GM18526 (cell line): ENCODE results near the gene TRIM63.

Experiments used
- POLR2A ChIP-seq: IDR thresholded peaks from 3 replicates; pipeline ENCODE4 v1.6.1; 2011; ENCODE audit not compliant: insufficient read length; ENCODE audit errors: extremely low read depth

TRIM63 gene

DNA sequence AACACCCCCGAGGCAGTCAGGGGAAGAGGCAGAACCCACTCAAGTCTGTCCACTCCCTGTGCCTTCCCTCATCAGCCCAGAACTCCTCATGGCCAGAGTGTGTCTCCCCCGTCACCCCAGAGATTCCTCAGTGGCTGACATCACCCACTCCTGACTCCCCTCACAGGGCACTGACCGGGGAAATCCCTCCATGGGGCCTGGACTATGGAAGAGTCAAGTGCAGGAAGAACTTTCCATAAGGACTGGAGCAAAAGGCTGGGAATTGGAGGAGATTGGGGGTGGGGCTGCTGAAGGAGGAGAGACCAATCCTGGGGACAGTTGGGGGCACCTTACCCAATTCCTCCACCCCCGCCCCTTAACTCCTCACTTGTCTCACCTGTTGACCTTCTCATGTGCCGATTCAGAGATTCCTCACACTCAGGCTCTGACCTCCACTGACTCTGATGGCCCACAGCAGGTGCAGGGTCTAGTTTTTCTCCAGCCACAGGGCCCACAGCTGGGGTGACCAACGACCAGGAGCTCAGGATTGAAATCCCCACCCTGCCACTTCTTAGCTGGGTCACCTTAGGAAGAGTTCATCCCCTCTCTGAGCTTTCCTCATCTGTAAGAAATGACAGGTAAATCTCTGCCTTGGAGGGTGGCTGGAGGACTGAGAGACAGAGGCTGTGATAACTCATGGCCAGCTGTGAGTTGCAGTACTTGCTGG is 46.3 kb downstream of the TRIM63 start:
- TF ChIP-seq POLR2A: no peak

DNA sequence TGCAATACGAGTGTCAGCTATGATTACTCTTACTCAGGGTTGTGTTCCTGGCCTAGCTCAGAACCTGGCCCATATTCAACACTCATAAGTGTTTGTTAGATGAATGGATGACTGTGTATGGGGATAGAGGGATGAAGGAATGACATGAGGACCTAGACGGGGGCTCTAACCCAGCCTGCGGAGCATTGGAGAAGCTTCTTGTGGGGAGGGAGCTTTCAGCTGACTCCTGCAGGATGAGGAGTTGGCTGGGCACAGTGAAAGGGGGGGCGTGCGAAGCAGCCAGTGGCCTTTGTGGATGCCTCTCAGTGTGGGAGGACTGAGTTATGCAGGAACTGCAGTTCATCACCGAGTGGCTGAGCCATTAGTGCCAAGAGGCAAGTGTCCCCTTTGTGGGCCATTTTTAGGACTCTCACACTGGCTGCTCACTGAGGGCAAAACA is 47.1 kb downstream of the TRIM63 start:
- TF ChIP-seq POLR2A: no peak

DNA sequence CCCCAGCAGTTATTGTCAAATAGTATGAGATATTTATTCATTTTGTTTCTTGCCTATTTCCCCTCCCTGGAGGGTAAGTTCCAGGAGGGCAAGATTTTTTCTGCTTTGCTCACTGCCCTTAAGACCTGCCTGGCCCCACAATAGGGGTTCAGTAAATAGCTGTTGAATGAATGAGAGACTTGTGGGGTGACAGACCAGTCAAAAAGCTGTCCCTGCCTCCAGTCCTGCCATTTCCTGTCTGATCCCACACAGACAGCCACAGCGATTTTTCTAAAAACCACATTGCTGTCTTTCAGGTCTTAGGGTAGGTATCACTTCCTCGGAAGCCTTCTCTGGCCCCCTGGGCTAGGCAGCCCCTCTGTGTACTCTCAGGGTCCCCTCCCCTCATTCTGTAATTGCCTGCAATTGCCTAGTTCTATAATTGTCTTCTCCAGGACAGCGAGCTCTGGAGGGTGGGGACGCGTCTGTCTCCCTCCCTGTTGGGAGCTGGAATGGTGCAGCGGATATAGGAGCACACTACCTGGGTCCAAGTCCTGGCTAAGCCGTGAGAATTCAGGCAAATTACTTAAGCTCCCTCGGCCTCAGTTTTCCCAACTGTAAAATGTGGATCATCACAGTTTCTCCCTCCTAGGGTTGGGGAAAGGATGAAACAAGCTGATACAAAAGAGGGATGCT is 47.7 kb downstream of the TRIM63 start:
- TF ChIP-seq POLR2A: no peak

DNA sequence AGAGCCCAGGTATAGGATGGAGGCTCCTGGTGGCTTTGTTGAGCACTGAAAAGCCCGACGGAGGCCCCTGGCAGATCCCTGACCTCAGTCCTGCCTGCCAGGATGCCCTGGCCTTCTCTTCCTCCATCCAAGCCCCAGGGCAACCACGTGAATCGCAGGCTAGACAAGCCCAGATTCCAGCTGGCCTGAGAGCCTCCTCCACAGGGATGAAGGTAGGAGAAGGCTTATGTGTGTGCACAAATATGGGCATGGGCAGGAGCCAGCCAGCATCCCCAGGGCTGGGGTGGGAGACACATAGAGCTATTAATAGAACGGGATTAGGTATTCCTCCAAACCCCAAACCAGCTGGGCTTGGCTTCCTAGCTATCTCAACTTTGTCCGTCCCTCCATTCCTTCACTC is 49.8 kb downstream of the TRIM63 start:
- TF ChIP-seq POLR2A: no peak

DNA sequence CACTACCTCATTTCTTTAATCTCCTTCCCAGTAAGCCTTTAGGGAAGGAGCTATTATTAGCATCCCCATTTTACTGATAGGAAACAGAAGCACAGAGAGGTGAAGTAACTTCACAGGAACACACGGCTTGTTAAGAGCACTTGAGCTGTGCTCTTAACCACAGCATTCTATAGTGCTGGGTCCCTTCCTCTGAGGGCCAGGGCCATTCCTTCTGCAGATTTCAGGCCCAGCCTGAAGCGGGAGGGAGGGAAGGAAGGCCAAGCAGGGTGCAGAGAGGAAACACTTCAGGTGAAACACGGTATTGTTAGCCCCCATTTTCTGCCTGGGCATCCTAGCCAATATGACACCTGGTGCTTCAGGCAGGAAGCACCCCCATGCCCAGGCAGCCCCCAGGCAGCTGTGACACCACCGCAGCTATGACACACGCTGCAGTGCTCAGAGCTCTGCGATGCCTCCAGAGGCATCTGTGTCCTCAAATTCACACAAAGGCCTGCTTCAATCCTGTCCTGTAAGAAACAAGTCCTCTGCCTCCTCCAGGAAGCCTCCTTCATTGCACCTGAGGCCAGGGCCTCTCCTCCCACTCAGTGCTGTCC is 50.4 kb downstream of the TRIM63 start:
- no peak for TF ChIP-seq POLR2A

DNA sequence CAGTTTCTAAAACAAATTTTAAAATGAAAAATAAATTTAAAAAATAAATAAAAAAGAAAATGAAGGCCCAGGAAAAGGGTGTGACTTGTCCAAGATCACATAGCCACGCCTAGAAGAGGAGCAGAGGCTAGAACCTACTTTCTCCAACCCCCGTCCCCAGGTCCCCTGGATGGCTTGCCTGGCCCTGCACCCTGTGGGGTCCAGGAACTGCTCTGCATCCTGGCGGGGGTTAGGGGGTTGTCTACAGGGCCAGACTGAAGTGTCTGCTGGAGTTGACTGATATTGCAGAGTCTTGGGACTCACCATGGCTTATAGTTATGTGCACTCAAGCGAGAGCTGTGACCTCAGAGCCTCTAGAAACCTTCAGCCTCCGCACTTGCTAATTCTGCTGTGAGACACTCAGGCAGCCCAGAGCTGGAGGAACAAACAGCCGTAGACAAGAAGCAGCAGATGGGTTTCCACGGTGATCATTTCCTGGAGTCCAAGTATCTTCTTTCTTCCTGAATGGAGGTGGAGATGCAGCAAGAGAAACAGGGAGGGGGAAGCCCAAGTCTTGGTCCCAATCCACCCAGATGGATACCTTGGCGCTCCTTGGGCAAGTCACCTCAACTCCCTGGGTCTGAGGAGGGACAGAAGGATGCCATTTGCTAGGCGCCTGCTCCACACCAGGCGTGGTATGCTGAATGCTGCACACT is 51.0 kb downstream of the TRIM63 start:
- no peak for TF ChIP-seq POLR2A

DNA sequence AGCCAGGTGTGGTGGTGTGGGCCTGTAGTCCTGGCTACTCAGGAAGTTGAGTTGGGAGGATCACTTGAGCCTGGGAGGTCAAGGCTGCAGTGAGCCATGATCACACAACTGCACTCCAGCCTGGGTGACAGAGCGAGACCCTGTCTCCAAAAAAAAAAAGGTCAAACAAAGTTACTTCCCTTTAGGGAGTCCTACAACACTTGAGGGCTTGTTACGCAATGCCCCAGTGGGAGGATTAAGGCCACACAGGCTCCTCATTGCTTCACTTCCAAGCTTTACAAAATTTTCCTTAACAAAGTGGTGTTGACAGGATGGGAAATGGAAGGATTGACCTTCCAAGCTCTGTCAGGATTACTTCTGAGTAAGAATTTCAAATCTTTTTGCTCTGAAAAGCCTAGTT is 52.1 kb downstream of the TRIM63 start:
- TF ChIP-seq POLR2A: no peak

DNA sequence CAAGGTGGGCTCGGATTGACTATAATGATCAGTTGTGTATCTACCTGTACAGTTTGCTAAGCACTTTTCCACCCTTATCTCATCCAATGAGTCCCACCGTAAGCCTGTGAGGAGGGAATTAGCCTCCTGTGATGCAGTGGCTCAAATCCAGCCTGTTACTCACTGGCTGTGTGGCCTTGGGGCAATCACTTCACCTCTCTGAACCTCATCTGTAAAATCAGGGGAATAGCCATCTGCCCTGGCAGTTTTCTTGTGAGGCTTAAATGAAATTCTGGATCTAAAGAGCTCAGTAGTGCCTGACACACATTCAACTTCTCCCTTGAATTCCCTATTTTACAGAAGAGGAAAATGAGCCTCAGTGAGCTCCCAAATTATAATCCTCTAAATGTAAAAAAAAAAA is 53.3 kb downstream of the TRIM63 start:
- no peak for TF ChIP-seq POLR2A

DNA sequence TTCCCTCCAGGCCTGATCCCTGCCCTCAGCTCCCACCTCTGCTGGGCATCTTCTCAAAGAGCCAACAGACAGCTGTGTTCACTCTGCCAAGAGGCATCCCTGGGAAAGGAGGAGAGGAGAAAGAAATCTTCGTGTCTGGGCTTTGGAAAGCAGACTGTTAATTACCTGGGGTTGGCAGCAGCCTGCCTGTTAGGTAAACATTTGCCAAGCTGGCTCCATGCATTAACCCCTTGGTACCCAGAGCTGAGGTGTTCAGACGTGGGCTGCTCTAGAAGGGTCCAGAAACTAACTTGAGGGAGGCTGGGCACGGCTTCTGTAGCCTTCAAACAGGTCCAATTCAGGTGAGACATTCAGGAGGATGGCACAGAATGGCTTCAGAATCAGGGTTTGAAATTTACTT is 54.6 kb downstream of the TRIM63 start:
- no peak for TF ChIP-seq POLR2A

DNA sequence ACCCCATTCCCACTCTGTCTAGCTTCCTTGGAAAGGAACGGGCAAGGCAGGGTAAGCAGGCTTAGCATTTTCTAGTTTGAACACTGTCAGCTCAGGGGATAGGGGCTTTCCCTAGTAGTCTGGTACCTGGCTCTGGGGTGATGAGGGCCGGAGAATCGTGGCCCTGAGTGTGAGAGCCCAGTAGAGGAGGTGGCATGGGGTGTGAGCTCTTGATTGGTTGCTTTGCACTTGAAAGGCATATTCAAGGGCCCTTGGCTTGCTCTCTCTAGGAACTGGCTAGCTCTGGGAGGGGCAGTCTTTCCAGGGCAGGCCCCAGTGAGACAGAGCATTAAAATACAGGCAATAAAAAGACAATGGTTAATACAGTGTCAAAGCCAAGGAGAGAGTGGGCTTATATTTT is 56.6 kb downstream of the TRIM63 start:
- no peak for TF ChIP-seq POLR2A

DNA sequence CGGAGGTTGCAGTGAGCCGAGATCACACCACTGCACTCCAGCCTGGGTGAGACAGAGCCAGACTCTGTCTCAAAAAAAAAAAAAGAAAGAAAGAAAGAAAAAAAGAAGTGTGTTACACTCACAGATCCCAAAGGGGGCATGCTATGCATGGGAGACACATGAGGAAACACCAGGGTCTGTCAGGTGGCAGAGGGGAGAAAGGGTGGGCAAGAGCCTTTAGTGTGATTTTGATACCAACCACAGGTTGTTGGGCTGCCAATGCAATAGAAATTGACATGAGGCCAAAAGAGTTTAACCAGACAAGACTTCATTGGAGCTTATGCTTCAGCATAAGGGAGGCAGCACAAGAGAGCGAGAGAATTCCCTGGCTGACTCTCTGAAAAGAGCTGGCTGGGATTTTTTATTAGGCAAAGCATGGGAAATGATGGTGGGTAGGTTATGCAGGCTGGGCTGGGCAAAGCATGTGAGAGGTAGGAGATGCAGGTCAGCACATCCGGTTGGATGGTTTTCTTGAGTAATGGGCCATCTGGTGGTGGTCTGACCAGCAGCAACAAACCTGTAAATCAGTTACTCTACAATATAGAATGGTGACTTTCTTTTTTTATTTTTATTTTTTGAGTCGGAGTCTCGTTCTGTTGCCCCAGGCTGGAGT is 57.5 kb downstream of the TRIM63 start:
- no peak for TF ChIP-seq POLR2A

DNA sequence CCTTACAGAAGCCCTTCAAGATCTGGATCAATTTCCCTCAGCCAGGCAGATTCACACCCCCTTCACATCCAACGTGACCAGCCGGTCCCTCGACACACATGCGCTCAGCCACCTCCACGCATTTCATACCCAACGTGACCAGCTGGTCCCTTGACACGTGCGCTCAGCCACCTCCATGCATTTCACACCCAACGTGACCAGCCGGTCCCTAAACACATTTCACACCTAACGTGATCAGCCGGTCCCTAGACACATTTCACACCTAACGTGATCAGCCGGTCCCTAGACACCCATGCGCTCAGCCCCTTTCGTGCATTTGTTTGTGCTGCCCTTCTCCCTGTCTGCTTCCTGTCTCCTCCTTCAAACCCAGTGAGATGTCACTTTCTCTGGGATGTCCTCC is 60.7 kb downstream of the TRIM63 start:
- TF ChIP-seq POLR2A: no peak

DNA sequence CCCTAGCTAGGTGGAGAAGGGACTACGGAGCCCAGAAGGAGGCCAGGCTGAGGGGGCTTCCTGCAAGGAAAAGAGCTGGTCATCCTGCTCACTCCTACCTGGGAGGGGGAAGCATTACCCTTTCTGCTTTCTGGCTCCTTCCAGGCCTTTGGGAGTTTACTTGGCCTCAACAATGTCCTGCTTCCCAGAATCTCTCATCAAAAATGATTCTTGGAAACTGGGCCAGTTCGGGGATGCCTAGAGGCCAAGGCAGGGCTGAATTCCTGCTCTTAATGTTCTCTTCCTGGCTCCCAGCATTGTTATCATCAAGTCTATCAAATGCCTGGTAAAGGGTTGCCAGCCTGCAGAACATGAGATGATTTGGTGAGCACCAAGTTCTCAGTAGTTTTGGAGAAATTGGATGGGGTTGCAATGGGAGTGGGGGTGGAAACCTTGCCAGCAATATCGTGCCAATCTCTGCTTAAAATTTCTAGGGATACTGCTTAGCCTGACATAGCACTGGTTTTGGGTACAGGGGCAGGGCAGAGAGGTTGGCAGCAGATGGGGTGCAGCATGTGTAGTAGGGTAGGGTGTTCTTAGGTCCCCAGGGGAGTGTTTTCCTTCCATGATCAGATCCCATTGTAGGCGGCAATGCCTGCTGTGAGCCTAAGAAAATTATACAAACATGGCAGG is 61.9 kb downstream of the TRIM63 start:
- no peak for TF ChIP-seq POLR2A

DNA sequence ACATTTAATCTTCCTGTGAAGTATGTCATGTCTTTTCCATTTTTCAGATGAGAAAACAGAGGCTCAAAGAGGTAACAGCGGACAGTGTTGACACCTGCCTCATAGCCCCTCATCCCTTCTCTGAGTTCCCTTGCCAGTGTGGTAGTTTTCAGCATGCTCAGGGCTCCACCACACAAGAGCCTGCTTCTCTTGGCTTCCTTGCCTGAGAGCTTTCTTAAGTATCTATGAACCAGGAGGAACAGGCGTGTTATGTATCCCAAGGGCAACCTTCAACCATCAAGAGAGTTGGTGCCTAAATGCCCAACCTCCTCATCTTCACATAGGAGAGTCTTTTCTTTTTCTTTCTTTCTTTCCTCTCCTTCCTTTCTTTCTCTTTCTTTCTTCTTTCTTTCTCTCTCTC is 63.7 kb downstream of the TRIM63 start:
- TF ChIP-seq POLR2A: no peak

DNA sequence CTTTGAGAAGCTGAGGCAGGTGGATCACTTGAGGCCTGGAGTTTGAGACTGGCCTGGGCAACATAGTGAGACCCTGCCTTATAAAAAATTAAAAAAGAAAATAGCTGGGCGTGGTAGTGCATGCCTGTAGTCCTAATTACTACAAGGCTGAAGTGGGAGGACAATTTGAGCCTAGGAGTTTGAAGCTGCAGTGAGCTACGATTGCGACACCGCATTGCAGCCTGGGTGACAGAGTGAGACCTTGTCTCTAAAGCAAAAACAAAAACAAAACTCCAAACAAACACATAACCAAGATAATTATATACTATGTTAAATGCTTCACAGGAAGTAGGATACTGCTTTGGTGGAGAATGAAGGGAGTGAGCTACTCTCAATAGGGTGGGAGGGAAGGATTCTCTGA is 64.2 kb downstream of the TRIM63 start:
- no peak for TF ChIP-seq POLR2A
